Measurements from ENCODE around the gene AFF3.
"Not testable (repeated sequence)": the region's sequence is repeated elsewhere in the genome, so short reads cannot be mapped to it uniquely, and the experiment has no call there.

Gene AFF3

DNA sequence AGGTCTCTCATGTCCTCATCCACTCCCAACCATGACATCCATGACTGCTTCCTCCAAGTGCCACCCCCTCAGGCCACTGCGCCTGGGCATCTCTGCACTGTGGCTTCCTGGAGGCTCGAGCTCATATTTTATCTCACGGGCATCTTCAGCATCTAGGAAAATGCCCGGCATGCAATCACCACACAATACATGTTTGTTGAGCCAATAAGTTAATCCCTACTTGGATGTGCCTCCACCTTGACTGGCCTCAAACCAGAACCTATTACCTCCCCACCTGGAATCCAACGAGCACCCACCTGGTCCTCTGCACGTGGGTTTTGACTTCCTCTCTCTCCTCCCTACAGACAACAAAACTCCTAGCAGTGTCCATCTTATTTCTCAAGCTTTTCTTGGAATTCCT lies 453.7 kb downstream of the AFF3 start:
- DNase-seq: no peak

DNA sequence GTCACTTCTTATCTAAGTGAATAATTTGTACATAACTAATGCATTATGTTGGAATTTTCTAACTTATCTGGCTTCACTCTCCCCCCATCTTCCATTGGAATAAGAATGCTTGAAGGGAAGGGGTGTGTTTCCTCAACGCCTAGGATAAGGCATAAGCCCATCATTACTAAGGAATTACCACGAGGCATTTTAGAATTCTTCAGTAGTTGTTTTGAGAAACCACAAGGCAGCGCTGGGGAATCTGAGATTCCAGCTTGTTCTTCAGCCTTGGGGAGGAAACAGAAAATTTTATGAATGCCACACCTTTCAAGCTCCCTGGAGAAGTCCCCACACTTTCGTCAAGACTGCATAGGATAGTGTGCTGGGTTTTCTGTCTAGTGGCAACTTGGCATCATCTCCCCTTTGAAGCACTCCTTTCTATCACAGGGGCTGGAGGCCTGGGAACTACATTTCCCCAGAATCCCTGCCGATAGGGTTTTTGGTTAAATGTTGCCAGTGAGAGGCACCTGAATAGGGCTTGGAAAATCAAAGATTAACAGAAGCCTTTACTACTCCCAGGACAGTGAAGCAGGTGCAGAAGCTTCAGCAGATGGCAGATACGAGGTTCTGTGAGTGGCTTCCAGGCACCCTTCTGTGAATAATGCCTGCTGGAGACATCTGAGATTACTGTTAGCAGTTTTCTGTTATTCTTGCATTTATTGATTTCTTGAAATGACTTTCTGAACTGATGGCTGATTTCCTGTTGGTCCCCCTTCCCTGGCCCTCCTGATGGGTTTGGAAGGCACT lies 459.9 kb downstream of the AFF3 start:
- DNase-seq: no peak

DNA sequence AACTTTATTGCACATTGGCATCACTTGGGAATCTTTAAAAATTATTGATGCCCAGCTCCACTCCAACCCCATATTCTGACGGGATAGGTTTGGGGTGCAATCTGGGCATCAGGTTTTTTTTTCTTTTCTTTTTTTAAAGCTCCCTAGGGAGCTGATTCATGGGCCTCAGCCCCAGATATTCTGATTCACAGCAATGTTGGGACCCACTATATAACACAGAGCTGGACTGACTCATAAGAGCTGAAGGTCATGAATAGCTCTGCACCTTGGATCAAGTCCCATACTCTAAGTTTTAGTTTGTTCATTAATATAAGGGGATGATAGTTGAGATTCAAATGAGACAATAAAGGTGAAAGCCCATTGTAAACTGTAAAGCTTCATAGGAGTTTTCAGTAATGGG lies 461.4 kb downstream of the AFF3 start:
- no peak for DNase-seq

DNA sequence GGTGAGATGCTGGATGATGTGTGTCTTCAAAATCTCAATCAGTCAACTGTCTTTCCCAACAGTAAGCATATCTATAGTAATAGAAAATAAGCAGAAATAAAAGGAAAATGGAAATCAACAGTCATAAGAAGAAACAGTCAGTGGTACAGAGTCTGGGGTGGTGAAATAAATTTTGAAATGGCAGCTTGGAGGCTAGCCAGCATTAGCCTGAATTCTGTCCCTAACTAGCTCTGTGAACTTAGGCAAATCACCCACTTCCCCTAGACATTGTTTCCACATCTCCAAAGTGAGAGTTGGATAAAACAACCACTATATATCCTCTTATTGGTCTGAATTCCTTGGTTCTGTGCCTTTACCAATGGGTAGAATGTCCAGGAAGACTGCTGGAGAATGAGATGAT lies 462.9 kb downstream of the AFF3 start:
- no peak for DNase-seq

DNA sequence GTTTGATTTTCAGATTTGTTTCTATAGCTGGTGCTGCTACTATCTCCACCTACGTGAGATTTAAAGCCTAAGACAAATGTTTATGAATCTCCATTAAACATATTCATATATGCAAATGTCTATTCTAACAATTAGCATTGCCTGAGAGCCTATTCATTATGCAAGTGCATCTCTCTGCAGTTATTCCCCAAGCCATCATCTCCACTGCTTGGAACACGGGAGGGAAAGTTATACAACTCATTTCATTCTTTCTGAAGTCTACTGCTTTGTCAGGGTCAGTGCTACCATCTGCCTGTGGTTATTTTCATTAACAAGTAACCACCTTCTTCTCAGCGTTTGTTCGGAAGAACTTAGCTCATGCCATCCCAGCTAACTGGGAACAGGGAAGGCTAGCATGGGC lies 463.8 kb downstream of the AFF3 start:
- DNase-seq: no peak

DNA sequence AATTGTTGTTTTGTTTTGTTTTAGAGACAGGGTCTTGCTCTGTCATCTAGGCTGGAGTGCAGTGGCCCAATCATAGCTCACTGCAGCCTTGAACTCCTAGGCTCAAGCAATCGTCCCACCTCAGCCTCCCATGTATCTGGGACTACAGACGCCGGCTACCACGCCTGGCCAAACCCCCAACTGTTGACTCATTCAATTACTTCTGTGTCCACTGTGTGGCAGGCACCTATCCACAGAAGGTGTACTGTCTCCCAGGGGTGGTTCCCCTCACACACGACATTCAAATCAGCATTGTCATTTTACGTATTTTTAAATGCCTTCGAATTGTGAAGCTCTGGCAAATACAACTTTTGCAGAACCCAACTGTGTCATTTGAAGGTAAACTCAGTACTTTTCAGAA lies 464.6 kb downstream of the AFF3 start:
- no peak for DNase-seq

DNA sequence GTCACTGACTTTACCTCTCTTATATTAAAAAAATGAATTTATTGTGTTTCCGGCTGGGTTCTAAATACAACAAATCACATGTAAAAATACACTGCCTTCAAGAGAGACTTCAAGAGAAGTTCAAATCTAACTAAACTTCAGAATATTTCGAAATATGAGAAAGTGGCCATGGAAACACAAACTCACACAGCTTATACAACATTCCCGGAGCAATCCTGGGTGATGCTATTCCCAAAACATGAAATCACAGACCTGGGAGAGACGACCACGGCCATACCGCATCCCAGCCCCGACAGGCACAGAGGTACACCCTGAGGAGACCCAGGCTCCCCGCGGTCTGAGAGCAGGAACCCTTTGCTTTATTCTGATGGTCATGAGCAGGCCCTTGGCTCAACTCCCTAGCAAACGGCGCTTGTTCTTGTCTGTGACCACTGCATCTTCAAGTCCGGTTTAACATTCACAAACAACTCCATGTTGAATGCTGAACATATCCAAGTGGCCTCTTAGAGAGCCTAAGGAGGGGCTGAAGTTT lies 467.2 kb downstream of the AFF3 start:
- no peak for DNase-seq

DNA sequence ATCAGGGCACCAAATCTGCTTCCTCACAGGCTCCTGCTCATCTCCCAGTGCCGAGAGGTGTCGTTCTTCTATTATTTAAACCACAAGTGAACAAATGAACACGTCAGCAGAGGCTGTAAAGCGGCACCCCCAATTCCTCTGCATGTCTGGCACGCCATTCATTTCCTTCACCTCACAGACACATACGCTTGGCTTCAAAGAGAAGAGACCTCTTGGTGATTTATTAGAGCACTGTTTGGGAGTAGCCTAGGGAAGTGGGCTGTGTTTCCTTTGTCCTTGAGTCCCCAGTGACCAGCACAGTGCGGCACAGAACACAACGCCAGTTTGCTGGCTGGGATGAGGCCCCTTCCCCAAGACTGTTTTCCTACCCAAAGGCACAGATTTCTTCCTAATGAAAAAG lies 468.3 kb downstream of the AFF3 start:
- DNase-seq: no peak

DNA sequence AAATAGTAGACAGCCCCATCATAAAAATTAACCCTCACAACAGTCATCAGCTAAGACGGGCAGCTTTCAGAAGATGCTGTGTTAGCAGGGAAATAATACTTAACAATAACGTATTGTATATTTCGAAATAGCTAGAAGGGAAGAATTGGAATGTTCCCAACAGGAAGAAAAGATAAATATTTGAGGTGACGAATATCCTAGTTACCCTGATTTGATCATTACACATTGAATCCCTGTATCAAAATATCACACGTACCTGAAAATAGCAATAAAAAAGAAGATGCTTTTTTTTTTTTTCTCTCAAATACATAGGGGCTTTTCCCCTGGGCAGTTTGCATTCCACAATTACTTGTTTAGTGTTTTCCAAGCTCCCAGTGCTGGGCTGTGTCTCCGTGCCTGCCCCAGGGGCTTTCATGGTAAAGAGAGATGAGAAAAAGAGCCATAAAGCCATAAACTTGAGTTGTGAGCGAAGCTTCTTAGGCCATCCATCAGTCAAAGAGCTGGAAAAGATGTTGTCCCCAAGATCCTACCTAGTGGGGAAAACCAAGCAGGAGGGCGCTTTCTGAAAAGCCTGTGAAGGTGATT lies 469.5 kb downstream of the AFF3 start:
- no peak for DNase-seq

DNA sequence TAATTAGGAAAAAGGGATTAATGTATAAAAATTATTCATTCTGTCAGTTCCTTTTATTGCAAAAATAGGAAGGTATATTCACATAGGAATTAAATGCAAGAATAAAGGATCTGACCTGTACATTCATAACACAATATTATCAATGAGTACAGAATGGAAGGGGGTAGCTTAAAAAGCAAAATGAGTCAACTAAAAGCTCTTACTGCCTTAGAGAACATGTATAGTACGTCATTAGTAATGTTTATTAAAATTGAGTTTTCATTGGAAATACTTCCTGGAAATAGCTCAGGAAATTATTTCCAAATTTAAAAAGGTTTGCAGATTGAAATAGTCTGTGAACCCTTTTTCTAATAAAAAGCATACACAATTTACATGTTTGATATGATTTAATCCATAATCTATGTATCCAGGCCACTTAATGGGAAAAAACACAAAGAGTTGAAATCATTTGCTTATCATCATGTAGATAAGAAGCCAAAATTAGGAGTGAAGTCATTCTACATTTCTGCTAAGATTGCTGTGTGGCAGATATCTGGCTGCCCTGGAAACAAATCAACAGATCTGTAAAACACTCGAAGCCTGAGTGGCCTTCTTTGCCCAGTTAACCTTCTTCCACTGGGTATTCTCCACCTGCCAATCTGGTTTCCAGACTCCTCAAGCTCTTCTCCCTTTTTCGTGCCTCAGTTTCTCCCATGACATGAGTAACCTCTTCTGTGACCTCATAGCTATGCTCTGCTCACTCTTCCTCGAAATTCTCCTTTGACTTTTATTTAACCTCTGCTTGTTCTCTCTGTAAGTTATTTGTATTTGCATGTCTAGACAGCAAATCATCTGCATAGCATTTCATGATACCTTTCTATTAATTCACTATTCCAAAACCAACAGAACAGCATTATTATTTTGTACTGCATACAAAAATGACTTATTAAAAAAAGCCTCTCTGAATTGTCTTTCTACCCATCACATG lies 471.3 kb downstream of the AFF3 start:
- no peak for DNase-seq

DNA sequence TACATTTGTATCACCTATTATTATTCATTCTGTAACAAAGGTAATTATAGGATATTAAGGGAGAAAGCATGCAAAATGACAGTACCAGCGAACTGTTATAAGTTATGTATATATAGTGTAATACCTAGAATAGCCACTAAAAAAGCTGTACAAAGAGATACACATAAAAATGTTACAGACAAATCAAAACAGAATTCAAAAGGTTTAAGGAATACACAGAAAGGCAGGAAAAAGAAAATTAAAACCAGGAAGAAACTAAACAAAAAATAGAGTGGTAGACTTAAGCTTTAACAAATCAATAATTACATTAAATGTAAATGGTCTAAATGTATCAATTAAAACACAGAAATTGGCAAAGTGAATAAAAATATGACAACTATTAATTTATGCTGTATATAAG lies 476.1 kb downstream of the AFF3 start:
- DNase-seq: no peak

DNA sequence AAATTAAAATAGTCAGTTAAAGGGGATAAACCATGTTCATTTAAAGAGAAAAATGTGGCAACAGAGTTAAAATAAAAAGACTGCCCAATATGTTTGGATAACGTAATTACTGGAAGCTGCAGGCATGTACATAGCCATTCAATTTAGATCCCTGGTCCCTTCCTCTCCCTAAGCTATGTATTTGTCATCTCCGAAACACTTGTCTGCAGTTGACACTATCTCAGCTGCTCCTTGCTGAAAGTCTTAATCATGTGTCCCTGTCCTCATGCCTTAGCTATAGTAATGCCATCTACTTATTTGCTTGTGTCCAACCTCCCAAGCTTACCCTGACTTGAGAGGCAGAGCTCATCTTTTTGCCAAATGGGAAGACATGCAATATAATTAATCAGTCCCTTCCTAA lies 478.7 kb downstream of the AFF3 start:
- no peak for DNase-seq

DNA sequence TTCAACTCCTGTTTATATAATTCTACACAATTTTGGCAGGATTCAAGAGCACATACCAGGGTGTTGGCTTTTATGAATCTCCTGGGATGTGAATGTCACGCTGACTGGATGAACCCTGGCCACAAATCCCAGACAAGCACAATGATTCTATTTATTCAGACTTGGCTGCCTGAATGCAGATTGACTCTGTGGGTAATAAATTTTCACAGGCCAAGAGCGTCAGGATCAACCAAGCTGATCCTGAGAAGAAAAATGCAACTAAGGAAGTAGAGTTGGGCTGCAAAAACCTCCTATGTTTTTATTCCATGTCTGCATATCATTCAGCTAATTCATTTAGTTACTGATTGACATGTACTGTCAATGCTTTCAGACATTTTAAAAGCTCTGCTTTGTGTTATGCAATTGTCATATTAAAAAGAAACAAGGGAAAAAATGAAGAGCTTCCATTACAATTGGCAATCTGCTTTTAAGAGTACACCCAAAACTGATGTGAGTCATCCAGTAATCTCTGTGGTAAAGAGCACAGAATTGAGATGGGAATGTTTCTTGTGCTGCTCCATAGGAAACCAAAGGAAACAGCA lies 479.5 kb downstream of the AFF3 start:
- DNase-seq: no peak

DNA sequence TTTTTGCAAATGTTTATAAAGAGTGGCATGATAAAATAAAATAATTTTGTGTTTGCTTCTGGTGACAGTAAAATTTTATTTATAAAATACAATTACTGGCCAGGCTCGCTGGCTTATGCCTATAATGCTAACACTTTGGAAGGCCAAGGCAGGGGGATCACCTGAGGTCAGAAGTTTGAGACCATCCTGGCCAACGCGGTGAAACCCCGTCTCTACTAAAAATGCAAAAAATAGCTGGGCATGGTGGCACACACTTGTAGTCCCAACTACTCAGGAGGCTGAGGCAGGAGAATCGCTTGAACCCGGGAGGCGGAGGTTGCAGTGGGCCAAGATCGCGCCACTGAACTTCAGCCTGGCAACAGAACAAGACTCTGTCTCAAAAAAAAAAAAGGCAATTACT lies 480.6 kb downstream of the AFF3 start:
- not testable (repeated sequence) for DNase-seq

DNA sequence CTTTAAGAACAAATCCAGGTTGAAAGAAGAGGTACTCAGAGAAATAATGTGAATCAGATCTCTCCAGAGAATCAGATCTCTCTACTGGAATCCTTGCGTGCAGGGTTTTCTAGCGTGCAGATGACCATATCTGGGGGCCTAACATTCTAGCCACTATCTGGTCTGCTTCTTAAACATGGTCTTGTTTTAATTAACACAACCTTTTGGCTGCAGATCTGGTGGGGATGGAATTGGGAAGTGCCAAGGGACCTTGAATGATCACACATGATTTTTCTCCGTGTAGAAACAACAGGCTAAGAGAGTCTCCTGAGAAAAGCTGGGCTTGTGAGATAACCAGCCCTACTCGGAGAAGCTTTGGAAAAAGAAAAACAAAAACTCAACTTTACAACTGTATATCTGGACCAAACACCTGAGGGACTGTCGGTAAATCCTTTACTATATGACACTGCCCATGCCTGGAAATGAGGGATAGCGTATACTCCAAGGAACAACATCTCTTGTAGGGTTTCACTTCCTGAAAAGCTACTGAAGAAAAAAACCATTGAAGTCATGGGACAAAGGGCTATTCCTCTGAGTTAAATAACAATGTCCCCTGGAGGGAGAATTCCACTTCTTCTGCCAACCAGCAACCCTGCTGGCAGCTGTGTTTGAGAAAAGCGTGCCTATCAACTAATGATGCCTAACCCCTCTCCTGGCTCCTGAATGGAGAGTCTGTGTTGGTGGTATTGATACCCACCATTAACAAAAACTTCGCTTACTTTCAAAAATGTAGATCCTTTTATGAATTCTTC lies 481.6 kb downstream of the AFF3 start:
- DNase-seq: no peak

DNA sequence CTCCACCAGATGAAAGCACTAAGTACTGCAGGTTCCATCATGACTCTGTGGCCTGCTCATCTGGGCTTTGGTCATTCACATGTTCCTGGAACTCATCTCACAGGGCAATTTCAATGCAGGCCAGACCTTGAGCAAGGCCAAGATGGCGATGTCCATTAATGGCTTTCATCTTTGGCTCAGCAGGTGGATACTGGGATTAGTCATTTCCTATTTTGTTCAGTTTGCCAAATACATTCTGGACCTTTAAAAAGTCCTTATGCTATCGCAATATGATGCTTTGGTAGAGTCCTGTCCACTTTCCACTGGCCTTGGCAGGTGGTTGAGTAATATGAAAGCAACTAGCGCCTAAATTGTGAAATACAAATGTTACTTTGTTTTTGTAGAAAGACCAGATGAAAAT lies 482.5 kb downstream of the AFF3 start:
- no peak for DNase-seq

DNA sequence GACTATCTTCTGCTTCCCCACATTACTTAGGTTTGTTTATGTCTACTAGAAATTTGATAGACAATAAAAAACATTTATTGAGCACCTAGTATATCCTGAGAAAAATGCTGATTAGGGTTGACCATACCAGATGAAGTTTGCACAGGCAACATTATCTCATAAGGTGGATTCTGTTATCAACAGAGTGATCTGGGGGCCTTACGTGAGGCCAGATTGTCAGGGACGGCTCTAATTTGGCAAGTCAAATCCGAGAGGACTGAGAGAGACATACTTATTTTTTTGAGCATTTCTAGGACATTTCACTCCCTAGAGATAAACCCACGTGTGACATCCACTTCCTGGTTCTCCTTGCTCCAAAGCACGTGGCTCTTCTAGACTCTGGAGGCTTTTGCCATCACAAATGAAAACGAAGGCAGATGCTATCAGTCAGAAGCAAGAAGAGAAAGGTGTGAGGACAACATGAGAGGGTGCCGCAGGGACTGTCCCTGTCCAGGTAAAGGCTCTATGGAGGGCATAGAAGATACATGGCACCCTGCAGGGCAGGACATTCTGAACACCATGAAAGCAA lies 484.6 kb downstream of the AFF3 start:
- DNase-seq: no peak

DNA sequence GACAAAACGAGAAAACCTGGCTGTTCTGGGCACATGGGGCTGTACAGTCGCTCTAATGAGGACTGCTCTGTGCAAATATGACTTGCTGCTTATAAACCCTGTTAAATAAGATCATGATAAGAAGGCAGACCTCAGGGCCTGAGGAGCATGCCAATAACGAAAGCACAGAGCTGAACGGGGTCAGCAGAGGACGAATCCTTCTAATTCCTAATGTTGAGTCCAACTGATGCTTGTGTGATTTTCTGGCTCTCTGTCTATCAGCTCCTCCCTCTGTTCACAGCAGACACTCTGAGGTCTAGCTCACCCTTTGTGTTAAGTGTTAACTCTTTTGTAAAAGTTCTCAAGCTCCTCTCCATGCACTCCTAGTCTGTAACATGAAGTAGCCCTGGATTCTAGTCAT lies 485.4 kb downstream of the AFF3 start:
- no peak for DNase-seq

DNA sequence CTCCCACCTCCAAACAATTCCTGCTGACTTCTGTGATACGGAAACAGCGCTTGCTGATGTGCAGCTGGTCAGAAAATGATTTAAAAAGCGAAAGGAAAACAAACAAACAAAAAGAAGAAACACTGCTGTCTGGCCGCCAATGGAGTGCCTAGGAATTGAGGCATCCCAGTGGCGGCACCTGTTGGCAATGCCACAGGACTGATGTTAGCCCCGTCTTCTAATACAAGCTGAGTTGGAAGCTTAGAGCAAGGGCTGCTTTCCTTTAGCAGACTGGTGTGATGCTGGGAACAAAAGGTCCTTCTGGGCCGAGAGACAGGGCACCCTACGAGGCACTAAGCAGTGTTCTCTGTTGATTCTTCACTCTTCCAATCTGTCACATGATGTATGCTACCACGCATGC lies 489.0 kb downstream of the AFF3 start:
- DNase-seq: no peak

DNA sequence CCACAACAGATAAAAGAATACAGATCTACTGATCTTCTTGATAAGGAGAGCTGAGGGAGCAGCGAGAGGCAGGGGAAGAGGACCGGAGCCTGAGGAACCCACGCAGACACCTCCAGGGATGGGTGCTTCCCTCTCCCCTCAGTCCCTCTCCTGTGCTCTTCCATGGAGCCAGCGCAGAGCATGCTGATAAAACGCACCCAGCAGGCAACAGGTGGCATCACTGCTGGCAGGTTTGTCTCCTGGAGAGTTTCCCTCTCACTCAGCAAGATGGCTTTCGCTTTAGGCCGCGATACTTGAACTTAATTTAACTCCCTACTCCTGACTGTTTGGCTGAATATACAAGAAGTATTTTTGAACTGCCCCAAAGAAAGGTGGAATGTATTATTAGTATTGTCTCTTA lies 489.5 kb downstream of the AFF3 start:
- DNase-seq: no peak

DNA sequence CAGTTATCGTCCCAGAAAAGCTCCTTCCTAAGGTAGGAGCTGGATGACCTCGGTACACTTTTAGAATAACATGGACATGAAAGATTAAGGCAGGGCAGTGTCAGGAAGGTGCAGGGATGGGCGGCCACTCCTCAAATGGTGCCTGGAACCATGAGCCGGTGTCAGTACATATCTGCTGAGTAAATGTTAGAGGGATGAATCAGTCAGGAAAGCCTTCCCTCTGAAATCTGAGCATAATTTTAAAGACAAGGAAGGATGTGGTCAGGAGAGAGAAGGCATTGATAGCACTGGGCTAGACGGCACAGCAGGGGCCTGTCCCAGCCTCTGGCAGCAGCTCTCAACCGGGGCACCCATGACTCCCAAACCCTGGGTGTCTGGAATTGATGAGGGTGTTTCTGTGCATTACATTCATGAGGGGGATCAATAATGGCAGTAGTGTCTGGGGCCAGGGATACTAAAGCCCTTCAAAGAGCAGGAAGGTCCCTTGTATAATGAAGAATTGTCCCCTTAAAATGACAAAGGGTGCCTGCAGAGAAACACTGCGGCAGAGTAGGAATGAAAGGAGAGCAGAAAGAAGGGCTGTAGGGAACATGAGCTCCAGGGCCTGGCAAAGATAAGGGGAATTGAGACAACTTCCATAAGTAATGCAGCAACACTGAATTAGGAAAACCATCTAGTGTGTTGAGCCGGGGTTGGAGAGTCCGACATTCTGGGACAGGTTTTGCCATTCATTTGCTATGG lies 490.3 kb downstream of the AFF3 start:
- DNase-seq: no peak
